DMS 273 treated with DMSO at 0.1 percent for 48 hours (cell line): ENCODE measurements around the gene VHLL.

Experiments used
- DNase-seq: peaks from one replicate; lab custom pipeline; 2025; lab: John Stamatoyannopoulos, UW

Gene VHLL

GRCh38 chr1:156257711-156258110 is 41.4 kb downstream of the VHLL start:
- no peak for DNase-seq

DNA sequence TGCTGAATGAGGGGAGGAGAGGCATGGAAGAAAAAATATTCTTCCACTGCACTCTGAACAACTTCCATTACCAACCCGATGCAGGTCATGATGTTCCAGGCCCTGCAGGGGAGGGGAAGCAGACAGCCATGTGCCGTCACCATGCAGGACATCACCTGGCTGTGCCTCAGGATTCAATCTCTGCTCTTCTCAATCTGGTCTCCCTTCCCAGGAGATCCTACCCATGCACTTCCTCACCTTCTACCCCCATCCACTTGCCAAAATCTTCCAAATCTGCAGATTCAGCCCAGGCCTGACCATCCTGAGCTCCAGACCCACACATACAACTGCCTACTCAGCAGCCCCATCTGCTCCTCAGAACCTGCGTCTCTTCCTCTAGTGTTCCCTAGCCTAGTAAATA is 45.5 kb downstream of the VHLL start:
- no peak for DNase-seq

- peak; percentile 87 for DNase-seq
Observed at GRCh38 chr1:156251527-156251926, 47.6 kb downstream of the VHLL start.

DNA sequence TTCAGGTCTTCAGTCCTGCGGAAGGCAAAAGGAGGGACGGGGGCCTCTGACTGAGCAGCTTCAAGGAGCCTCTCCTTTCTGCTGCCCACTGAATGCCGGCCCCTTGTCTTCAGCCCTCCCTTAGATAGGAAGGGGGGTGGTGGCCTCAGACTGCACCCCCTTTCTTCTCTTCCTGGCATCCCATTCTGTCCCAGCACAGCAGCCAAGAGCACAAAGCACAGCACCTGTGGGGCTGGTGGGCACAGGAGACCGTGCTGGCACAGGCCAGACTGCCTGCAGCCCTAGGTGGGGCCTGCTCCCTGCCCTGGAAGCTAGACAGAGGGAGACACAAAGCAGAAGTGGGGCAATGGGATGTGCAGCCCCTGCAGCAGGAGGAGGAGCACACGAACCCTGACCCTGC is 49.5 kb downstream of the VHLL start:
- no peak for DNase-seq
